GM19438 (cell line): ENCODE results near the gene RBM33.
"Not testable (repeated sequence)": the region's sequence is repeated elsewhere in the genome, so short reads cannot be mapped to it uniquely, and the experiment has no call there.

Experiments used
- ATAC-seq: cut with Tn5 transposase; IDR thresholded peaks from one replicate; pipeline ENCODE4 v1.9.1; 2021; ENCODE audit warnings: low read depth; ENCODE audit not compliant: unreplicated experiment

RBM33 gene

GRCh38 chr7:155662343-155663043, 18.0 kb downstream of the RBM33 start:
- ATAC-seq: no peak

DNA sequence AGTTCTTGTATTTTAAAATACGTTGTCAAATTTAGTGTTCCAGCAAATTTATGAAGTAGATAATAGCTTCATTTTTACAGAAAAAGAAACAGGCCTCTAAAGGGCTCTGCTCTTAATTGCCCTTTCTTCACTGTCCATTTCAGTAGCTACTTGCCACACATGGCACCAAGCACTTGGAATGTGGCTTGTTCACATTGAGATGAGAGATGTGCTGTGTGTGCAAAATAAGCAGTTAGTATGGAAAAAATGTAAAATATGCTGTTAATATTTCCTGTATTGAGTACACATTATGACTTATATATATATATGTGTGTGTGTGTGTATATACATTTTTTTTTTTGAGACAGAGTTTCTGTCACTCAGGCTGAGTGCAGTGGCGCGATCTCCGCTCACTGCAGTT, 19.5 kb downstream of the RBM33 start:
- no peak for ATAC-seq

GRCh38 chr7:155665079-155665956, 20.9 kb downstream of the RBM33 start:
- no peak for ATAC-seq

DNA sequence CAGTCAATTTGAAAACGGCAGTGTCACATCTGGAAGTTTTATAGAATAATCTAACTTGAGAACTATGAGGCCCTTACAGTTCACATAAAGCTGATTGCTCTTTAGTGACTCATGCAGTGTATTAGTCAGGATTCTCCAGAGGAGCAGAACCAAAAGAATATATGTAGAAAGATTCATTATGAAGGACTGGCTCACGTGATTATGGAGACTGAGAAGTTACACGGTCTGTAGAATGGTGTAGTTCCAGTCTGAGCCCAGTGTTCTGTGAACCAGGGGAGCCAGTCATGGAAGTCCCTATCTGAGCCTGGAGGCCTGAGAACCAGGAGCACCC, 21.5 kb downstream of the RBM33 start:
- no peak for ATAC-seq

GRCh38 chr7:155667241-155667829, 22.9 kb downstream of the RBM33 start:
- ATAC-seq: no peak

DNA sequence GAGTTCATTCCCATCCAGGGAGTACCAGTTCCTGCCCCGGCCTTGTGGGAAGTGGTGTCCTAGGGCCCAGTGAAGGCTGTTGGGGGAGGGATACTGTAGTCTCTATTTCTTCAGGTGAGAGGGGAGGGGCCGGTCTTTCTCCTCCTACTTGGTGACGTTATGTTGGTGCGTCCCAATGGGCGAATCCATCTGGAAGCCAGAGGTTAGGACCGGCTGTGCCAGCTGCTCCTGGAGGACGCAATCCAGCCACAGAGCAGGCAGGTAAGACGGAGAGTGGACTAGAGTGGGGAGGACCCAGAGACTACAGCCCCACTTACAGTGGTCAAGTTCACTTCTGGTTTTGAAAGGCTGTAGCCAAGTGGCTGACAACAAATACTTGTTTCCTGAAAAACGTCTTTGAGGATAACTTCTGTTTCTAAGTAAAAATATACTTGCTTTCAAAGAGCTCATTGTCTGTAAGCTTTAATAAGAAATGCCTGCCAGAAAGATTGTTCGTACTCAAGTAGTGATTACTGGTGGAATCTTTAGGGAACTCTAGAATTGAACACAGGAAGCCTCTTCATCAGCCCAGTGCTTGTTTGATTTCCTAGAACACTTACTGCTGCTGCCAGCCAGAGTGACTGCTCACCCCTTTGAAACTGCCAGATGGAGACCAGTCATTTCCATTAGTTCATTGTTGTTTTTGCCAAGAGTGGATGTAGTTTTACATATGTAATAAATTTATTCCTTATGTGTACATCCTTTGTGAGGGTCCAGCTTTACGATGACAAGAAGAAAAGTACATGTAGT, 25.4 kb downstream of the RBM33 start:
- no peak for ATAC-seq

- no peak for ATAC-seq
These were observed 26.1 kb downstream of the RBM33 start for GRCh38 chr7:155670521-155670920.

DNA sequence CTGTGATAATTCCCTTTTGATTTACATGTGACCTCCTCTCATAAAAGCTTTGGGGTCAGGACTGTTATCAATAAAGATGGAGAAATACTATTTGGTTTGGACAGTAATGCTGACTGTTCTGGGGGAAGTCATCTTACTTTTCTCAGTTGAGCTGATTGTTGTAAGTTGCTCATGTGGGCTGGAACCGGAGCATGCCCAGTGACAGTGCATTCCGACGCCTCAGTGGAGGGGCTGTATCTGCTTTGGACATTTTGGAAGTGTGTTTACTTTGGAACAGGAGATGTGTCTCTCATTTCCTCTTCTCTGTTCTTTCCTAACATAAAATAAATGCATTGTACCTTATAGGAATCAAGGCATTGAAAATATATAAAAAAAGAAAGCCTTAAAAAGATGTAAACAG, 30.1 kb downstream of the RBM33 start:
- no peak for ATAC-seq

- ATAC-seq: no peak
These were observed 31.6 kb downstream of the RBM33 start for GRCh38 chr7:155676052-155676451.

- no peak for ATAC-seq
These were observed 33.2 kb downstream of the RBM33 start for GRCh38 chr7:155677688-155678087.

GRCh38 chr7:155680124-155680523, 35.7 kb downstream of the RBM33 start:
- ATAC-seq: no peak

DNA sequence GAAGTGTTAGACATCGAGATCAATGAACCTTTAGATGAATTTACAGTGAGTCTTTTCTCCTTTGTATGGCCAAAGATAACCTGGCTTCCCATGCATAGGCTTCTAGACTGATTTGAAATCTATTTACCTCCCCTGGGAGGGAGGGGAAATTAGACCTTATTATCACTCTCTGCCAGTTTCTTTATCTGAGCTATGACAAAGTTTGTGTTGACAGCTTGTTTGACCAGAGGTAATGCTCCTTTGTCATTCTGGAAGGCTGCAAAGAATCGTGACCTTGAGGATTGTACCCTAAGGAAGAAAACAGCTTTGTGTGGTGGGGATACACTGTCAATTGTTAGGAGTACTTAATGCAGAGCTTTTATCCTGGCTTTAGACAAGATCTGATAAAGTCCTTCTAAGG, 36.4 kb downstream of the RBM33 start:
- no peak for ATAC-seq

DNA sequence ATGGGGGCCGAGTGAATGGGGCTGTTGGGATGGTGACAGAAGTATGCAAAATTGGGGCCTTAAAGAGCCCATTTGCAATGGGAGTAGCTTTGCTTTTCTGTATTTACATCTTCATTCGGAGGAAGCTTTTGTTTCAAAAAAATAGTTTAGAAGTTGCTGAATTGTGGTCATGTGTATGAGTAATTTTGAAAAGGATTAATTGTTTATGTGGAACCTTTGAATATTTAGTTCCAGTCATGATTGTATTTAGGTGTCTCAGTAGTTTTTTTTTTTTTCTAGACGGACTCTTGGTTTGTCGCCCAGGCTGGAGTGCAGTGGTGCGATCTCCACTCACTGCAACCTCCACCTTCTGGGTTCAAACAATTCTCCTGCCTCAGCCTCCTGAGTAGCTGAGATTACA, 37.2 kb downstream of the RBM33 start:
- no peak for ATAC-seq

DNA sequence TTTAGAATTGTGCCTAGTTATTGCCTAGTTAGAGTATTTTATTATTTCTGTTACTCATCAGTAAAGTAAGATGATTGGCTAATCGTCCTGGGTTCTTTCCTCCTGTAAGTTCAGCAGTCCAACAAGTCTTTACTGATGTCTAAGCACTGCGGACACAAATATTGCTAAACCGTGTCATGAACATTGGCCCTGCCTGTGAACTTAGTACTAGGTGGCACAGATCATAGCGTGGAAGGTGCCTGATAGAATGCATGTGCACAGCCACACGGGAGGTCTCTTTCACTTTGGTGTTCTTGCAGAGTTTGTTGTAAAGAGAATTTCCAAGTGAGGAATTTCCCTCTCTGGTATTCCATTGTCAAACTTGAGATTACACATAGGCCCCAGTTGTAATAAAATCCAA, 38.0 kb downstream of the RBM33 start:
- ATAC-seq: no peak

DNA sequence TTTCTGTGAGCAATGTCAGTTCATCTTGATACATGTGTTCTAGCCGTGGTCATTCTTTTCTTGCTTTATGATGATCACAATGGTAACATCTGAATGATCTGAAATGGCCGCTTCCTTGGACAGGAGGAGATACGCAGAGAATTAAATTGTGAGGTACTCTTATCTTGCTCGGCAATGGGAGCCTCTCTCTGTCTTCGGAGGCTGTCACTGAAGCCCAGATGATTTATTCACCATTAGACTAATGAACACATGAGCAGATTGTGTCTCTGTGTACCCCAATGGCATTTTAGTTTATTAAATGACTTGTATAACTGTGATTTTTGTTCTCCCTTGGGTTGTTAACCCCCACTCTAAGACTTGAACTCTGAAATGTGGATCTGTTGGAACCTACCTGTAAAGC, 38.6 kb downstream of the RBM33 start:
- no peak for ATAC-seq

DNA sequence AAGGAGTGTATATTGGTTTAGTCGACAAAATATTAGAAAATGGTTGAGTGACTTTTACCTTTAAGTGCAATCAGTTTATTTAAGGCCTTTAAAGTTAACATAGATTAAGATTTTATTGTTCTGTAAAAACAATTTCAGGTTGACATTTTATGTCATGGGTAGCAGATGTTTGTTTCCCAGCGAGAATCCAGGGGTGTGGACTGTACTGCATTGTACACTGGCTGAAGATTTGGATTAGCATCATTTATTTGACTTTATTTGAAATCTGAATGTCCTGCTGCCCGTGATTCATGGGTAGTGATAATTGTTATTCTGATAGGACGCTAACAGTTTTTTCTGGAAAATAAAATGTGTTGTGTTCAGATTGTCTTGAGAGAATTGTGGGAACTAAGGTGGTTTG, 39.3 kb downstream of the RBM33 start:
- ATAC-seq: no peak

GRCh38 chr7:155684543-155684942, 40.1 kb downstream of the RBM33 start:
- no peak for ATAC-seq

GRCh38 chr7:155685070-155685790, 40.8 kb downstream of the RBM33 start:
- ATAC-seq: no peak

GRCh38 chr7:155685791-155686160, 41.3 kb downstream of the RBM33 start:
- ATAC-seq: no peak

- ATAC-seq: not testable (repeated sequence)
These were observed 42.3 kb downstream of the RBM33 start for GRCh38 chr7:155686620-155687324.
